Prostate gland (tissue), 2 donors: ENCODE results near the gene CBX2. TPM values are rescaled to one million over a fixed set of nuclear protein-coding genes. Genes with fewer than 3 reads are reported as not detected.

Experiments
- DNase-seq: peaks from one replicate; pipeline ENCODE4 v3.0.0-alpha.2; 2019; ENCODE audit warnings: low spot score
- H3K27ac ChIP-seq, 2 donors: fragments of 200-600 bp; sonication (generic); 2 replicates each; pipeline ENCODE4 v1.5.1; 2017 to 2019
- H3K27me3 ChIP-seq: fragments of 200-600 bp; sonication (generic); replicated peaks from 2 replicates; pipeline ENCODE4 v1.5.1; 2019; ENCODE audit not compliant: insufficient read depth
- H3K36me3 ChIP-seq, 2 donors: fragments of 200-600 bp; sonication (generic); 1 replicate in 1 of 2; 2 replicates in 1 of 2; pipeline versions ENCODE4 v1.5.1 to v1.8.1; 2017 to 2019
- H3K4me1 ChIP-seq: fragments of 200-600 bp; sonication (generic); replicated peaks from 2 replicates; pipeline ENCODE4 v1.5.1; 2019
- H3K4me3 ChIP-seq, 2 donors: fragments of 200-600 bp; sonication (generic); 2 replicates each; pipeline ENCODE4 v1.5.1; 2017 to 2019
- H3K9me3 ChIP-seq: fragments of 200-600 bp; sonication (generic); 2 replicates; pipeline ENCODE4 v1.5.1; 2017
- POLR2A ChIP-seq: fragments of 450-650 bp; IDR thresholded peaks from one replicate; pipeline ENCODE4 v1.6.1; 2016; ENCODE audit warnings: antibody characterized with exemption, mild to moderate bottlenecking
- POLR2AphosphoS5 ChIP-seq: sonication (generic); formaldehyde crosslinking; IDR thresholded peaks from one replicate; pipeline ENCODE4 v1.6.1; 2017; ENCODE audit warnings: antibody characterized with exemption
- WGBS: methylation state at CpG from one replicate; pipeline ENCODE4 v1.1.5; 2018; 5-methylcytosine and 5-hydroxymethylcytosine counted together
- intact Hi-C: fragments of 100-400 bp; cut with DNase I; formaldehyde crosslinking; loops from one replicate; pipeline ENCODE4 v1.14.2; 2022
- total RNA-seq, 2 donors: library from RNA; depleted of rRNA; stranded (reverse); fragments of >200 nt; gene quantifications; one replicate each; pipeline ENCODE4 v1.1.0, GENCODE V29; 2016
- TF ChIP-seq, protein P1 (sequence below), 4 experiments: fragments of 200-600 bp in 2 of 4; fragments of 450-650 bp in 2 of 4; sonication (generic) in 2 of 4; IDR thresholded peaks; 1 replicate in 3 of 4; 2 replicates in 1 of 4; pipeline ENCODE4 v1.5.1; 2016 to 2019; ENCODE audit warnings: antibody characterized with exemption in 4 of 4, mild to moderate bottlenecking in 2 of 4, moderate library complexity in 2 of 4

The CBX2 gene
- total RNA-seq, 2 donors from 2014 or later, result 2.0 to 17.0 TPM

DNA sequence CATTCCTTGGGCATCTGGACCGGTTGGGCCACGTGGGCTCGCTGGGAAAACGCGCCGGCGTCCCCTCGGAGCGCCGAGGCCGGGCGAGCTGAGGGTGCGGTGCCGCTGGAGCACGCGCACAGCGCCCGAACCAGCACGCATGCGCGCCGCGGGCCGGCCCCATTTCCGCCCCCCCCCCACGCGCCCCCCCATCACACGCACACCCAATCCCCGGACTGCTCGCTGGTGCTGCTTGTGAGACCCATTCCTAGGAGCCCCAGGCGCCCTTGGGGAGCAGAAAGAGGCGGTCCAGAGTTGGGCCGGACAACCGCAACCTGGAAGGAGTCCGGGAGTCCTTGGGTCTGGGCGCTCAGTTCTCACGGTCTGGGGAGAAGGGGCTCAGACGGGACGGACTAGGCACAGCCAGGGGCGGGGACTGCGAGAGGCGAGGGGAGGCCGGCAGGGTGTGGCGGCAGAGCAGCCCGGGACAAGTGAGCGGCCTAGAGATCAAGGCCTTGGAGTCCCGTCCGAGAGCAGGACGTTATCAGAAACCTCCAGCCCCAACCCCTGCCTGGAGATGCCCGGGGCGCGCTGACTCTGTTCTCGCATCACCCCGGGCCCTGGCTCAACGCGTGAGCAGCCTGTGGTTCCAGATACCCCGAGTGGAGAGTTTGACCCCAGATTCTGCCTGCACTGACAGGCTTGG is 24.9 kb downstream of the CBX2 start:
- 7% methylated on average over 51 of the region's 57 CpGs for WGBS
- TF ChIP-seq, protein P1, sequence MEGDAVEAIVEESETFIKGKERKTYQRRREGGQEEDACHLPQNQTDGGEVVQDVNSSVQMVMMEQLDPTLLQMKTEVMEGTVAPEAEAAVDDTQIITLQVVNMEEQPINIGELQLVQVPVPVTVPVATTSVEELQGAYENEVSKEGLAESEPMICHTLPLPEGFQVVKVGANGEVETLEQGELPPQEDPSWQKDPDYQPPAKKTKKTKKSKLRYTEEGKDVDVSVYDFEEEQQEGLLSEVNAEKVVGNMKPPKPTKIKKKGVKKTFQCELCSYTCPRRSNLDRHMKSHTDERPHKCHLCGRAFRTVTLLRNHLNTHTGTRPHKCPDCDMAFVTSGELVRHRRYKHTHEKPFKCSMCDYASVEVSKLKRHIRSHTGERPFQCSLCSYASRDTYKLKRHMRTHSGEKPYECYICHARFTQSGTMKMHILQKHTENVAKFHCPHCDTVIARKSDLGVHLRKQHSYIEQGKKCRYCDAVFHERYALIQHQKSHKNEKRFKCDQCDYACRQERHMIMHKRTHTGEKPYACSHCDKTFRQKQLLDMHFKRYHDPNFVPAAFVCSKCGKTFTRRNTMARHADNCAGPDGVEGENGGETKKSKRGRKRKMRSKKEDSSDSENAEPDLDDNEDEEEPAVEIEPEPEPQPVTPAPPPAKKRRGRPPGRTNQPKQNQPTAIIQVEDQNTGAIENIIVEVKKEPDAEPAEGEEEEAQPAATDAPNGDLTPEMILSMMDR (IDR thresholded peaks at IDR 0.05), result no peak
- no peak for TF ChIP-seq POLR2AphosphoS5
- TF ChIP-seq POLR2A, result no peak
- H3K36me3 ChIP-seq, result no peaks in the 10 kb centered on the region
- H3K4me3 ChIP-seq, result no peak overlapping the region
- peaks cover 82% of the 10 kb centered on the region for H3K27me3 ChIP-seq
- DNase-seq, result no peak
- intact Hi-C loops, result no loop called here
- peaks cover 10% of the 10 kb centered on the region for H3K4me1 ChIP-seq
- no peak overlapping the region for H3K27ac ChIP-seq
- H3K9me3 ChIP-seq, result no peaks in the 10 kb centered on the region

DNA sequence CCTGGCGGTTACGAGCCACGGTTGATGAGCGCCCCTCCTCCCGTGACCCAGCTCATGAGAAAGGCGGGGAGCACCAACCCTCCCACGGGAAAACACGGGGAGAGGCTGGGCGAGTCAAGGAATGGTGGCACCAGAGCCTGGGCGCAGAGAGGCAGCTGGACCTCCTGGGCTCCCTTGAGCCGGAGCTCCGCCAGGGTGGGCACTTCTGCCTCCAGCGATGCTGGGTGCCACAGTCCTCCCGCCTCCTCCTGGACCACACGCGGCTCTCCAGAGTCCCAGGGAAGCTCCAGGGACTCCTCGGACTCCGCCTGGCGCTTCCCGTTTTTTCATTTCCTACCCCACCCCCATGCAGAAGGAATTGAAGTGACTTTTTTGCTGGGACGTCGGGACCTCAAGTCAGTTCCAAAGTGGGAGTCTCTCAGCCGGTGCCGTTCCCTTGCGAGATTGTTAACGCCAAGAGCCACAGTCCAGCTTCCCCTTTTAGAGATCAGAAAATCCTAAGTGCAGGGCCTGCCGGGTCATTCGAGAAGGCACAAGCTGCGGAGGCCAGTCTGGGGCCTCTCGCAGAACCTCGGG is 25.6 kb downstream of the CBX2 start:
- no peak for DNase-seq
- Histone ChIP-seq H3K36me3 (no peaks in the 10 kb centered on the region), H3K4me1 (peaks cover 6% of the 10 kb centered on the region), H3K4me3 (no peak overlapping the region), H3K27ac (no peak overlapping the region), H3K27me3 (peaks cover 77% of the 10 kb centered on the region), H3K9me3 (no peaks in the 10 kb centered on the region)
- 13% methylated on average over 30 of the region's 31 CpGs for WGBS
- TF ChIP-seq, protein P1 (IDR thresholded peaks at IDR 0.05), result no peak
- TF ChIP-seq POLR2A (no peak), POLR2AphosphoS5 (no peak)
- intact Hi-C loops, result no loop called here

DNA sequence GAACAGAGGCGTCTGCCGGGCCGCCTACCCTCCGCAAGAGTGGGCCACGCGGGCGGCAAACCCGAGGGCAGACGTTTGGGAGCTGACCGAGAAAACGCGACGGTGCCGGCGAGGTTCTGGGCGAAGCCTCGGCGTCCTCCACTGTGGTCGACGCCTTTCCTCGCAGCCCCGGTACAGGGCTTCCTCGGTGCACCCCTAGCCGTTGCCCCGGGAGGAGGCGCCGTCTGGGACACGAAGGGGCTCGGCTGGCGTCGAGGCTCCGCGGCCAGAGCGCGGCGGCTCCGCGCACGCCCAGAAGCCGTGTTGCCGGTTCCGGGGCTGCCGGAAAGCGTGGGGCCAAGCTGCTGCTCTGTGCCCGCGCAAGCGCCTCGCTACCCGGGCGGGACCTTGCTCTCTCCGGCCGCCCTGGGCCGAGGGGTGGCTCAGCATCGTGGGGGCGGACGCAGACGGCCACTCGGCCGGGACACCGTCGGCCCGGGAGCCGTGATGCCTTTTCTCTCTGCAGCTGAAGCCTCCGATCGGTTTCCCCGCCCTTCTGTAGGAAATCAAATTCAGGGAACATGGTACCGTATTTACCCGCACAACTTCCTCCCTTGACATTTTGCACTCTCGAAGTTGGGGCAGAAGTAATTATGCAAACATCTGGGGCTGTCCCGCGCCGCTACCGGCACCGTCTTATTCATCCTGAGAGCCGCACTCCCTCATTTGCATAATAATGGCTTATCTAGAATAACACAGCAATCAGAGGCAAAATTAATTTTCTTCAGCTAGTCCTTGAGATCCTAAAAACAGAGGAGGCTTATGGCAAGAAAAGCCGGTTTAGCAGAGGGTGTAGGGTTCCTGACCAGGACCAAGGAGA is 26.3 kb downstream of the CBX2 start:
- H3K4me1 ChIP-seq, result peaks cover 6% of the 10 kb centered on the region
- H3K9me3 ChIP-seq, result no peaks in the 10 kb centered on the region
- intact Hi-C loops, result no loop called here
- H3K27me3 ChIP-seq, result peaks cover 70% of the 10 kb centered on the region
- no peak for DNase-seq
- no peak overlapping the region for H3K27ac ChIP-seq
- H3K36me3 ChIP-seq, result no peaks in the 10 kb centered on the region
- H3K4me3 ChIP-seq, result no peak overlapping the region
- TF ChIP-seq, protein P1 (IDR thresholded peaks at IDR 0.05), result no peak
- peak; percentile 5 for TF ChIP-seq POLR2AphosphoS5
- WGBS, result 2% methylated on average over 48 of the region's 76 CpGs

DNA sequence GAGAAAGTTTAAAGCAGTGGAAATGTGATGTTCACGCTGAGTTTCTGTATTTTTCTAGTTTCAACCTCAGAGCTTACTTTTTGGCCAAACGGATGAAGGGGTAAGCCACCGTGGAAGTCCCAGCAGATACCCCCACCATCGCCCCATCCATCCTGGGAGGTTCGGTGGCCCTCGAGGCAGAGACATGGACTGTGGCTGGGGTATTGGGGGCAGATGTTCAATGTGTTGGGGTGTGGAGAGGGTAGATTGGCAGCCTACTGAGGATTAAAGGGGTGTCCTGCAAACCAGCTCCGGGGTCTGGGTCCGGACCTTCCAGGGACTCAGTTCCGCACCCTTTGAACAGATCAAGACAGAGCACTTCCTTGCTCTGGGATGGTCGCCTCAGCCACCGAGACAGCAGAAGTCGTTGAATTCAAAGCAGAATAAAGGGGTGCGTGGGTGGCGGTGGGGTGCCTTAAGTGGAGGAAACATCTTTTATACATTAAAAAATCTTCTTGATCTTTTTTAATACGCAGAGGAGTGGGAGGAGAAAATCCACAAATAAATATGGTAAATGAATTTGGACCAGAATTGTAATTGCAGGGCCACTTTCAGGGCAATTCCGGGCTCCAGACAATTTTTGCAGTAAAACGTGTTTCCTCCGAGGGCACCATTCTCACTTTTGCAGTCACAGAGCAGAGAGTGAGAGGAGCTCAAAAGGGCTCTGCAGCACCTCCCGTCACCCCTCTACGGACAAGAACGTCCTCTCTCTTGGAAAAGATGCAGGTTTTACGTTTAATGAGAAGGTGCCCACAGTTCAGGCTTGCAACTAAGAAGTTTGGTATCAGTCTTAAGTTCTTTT is 27.1 kb downstream of the CBX2 start:
- peaks cover 62% of the 10 kb centered on the region for H3K27me3 ChIP-seq
- no peak for DNase-seq
- 12% methylated on average over 22 of the region's 22 CpGs for WGBS
- intact Hi-C loops, result no loop called here
- H3K36me3 ChIP-seq, result no peaks in the 10 kb centered on the region
- H3K27ac ChIP-seq, result no peak overlapping the region
- peaks cover 6% of the 10 kb centered on the region for H3K4me1 ChIP-seq
- no peak overlapping the region for H3K4me3 ChIP-seq
- H3K9me3 ChIP-seq, result no peaks in the 10 kb centered on the region
- TF ChIP-seq POLR2A (no peak), POLR2AphosphoS5 (no peak)

DNA sequence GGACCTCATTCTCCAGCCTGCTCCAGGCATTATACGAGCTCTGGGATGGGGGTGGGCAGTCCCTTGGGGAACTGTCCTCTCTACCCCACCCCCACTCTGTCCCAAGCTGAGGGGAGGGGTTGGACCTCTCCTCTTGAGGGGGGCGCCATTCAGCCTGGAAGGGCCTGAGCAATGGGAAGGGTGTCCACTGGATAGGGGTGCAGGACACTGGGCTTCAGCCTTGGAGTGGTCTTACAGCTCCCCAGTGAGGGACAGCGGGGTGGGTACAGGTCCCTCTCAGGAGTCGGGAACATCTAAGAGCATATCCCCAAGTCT is 28.5 kb downstream of the CBX2 start:
- Histone ChIP-seq H3K36me3 (no peaks in the 10 kb centered on the region), H3K4me1 (peaks cover 5% of the 10 kb centered on the region), H3K9me3 (no peaks in the 10 kb centered on the region), H3K27me3 (peaks cover 55% of the 10 kb centered on the region), H3K4me3 (no peak overlapping the region), H3K27ac (no peak overlapping the region)
- WGBS, result 21% methylated on average over 4 of the region's 4 CpGs
- intact Hi-C loops, result no loop called here
- DNase-seq, result no peak
- TF ChIP-seq, protein P1 (IDR thresholded peaks at IDR 0.05), result no peak
- TF ChIP-seq POLR2AphosphoS5, result no peak
- no peak for TF ChIP-seq POLR2A
